Measurements from ENCODE around the gene SAMD4B.

The SAMD4B gene

DNA sequence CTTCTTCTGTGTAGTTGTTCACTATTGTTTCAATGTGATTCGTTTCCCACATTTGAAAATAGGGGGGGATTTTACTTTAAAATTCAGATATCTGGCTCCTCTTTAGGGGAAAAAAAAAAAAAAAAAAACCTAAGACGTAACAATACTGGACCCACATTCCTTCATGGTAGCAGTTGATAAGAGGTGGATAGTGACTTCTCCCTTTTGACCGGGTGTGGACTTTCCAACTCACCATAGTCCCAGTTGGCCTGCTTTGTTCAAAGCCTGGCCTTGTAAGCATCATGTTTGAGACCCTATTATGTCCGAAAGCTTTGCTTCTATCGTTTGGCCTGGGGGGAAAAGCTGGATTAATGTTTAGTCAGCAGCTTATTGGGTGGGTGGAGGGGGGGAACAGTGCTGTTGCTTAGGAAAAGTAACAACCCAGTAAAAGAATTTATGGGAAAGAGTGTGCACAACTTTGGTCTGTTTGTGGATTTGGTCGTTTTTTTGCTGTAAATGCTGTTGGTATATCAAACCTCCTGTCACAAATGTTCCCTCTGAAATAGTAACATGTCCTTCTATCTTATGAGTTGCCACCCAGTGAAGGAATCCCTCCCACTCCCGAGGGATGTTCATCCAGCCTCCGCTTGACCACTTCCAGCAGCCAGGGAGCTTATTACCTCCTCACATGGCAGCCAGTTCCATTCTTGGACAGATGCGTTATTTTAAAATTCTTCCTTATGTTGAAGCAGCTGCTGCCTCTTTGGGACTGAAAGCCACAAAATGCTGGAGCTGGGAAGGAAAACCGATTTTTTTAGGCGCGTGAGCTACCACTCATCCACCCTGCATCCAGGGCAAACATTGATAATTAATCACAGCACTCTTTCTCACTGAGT, 10.4 kb downstream of the SAMD4B start:
- no peak for TF ChIP-seq CTCF (IDR thresholded peaks at IDR 0.05; ENCODE audit: low read depth, low read length, missing control alignments)
- no peak overlapping the region for H3K4me3 ChIP-seq (ENCODE audit: low read depth, low read length)
- in situ Hi-C loops (cut with HindIII; ENCODE audit: low sequenced_read_pairs), result no loop called here
- DNase-seq (ENCODE audit: low read depth), result no peak

GRCh38 chr19:39355253-39355652, 13.0 kb downstream of the SAMD4B start:
- TF ChIP-seq CTCF (IDR thresholded peaks at IDR 0.05; ENCODE audit: low read depth, low read length, missing control alignments), result no peak
- no peak for DNase-seq (ENCODE audit: low read depth)
- in situ Hi-C loops (cut with HindIII; ENCODE audit: low sequenced_read_pairs), result no loop called here
- no peak overlapping the region for H3K4me3 ChIP-seq (ENCODE audit: low read depth, low read length)

DNA sequence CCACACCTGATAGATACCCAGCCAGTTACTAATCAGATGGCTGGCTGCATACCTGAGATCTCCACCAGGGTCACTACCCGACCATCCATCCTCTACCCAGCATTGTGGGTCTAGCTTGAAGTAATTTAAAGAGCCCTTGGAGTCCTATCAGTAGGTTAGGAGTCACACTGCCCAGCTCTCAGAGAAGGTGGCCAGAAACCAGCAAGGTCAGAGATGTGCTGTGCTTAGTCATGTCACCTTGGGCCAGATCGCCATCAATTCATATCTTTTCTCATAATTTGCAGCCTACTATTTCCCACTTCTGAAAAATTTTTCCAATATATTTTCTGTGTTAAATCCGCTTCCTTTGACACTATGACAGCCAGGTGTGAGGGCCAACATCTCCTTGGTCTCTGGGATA, 13.9 kb downstream of the SAMD4B start:
- DNase-seq (ENCODE audit: low read depth), result no peak
- no peak overlapping the region for H3K4me3 ChIP-seq (ENCODE audit: low read depth, low read length)
- TF ChIP-seq CTCF (IDR thresholded peaks at IDR 0.05; ENCODE audit: low read depth, low read length, missing control alignments), result no peak
- in situ Hi-C loops (cut with HindIII; ENCODE audit: low sequenced_read_pairs), result no loop called here

GRCh38 chr19:39356647-39357046, 14.4 kb downstream of the SAMD4B start:
- DNase-seq (ENCODE audit: low read depth), result no peak
- in situ Hi-C loops (cut with HindIII; ENCODE audit: low sequenced_read_pairs), result no loop called here
- TF ChIP-seq CTCF (IDR thresholded peaks at IDR 0.05; ENCODE audit: low read depth, low read length, missing control alignments), result no peak
- no peak overlapping the region for H3K4me3 ChIP-seq (ENCODE audit: low read depth, low read length)

DNA sequence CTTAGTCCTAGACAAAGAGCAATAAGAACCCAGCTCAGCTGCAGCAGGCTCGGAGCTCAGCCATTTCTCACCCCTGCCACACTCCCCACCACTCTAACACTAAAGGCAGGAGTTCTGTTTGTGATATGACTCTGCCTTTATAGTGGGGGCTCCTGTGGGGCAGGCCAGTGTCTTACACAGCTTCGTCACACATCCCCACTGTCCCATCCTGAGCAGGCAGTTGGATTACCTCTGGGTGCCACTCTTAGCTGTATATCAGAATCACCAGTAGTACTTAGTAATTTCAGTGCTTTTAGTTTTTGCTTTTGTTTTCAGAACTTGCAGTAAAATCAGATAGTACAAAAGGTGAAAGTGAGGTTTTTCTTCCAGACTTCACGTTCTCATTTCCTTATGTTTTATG, 16.8 kb downstream of the SAMD4B start:
- TF ChIP-seq CTCF (IDR thresholded peaks at IDR 0.05; ENCODE audit: low read depth, low read length, missing control alignments), result no peak
- no peak overlapping the region for H3K4me3 ChIP-seq (ENCODE audit: low read depth, low read length)
- in situ Hi-C loops (cut with HindIII; ENCODE audit: low sequenced_read_pairs), result no loop called here
- DNase-seq (ENCODE audit: low read depth), result no peak

DNA sequence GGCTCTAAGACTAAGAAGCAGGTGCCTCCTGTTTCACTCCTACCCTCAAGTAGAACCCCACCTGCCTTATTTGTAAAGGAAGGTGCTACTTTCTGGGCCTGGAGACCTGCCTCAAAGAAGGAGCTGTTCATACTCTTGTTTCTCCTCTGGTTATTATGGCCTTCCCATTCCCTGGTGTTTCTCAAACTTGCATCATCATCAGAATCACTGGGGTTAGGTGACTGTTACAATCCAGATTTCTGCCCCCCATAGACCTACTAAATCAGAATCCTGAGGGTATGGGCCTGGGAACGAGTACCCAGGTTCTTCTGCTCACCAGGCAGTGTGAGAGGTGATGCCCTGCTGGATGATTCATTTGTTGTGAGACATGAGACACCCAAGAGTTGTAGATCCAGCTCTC, 18.4 kb downstream of the SAMD4B start:
- TF ChIP-seq CTCF (IDR thresholded peaks at IDR 0.05; ENCODE audit: low read depth, low read length, missing control alignments), result no peak
- no peak for DNase-seq (ENCODE audit: low read depth)
- in situ Hi-C loops (cut with HindIII; ENCODE audit: low sequenced_read_pairs), result no loop called here
- H3K4me3 ChIP-seq (ENCODE audit: low read depth, low read length), result no peak overlapping the region

Data from astrocyte of the cerebellum (primary cell).